Mesenchymal stem cell (in vitro differentiated cells and primary cell): Measurements from ENCODE around the gene SLN.

ENCODE experiments used
- DNase-seq: peaks from one replicate; pipeline ENCODE4 v3.0.0-alpha.2; 2013
- H2AFZ ChIP-seq: one replicate; pipeline ENCODE4 v1.6.1; 2013; ENCODE audit warnings: low read depth, mild to moderate bottlenecking, control low read depth, inconsistent platforms, low read length, moderate library complexity
- H2AK5ac ChIP-seq: 2 replicates; pipeline ENCODE4 v1.6.1; 2013; ENCODE audit warnings: low read length, moderate library complexity, mild to moderate bottlenecking, inconsistent platforms; ENCODE audit not compliant: severe bottlenecking
- H2BK120ac ChIP-seq: one replicate; pipeline ENCODE4 v1.6.1; 2013; ENCODE audit warnings: low read depth, mild to moderate bottlenecking, inconsistent platforms, low read length, moderate library complexity
- H2BK12ac ChIP-seq, 2 experiments: one replicate each; pipeline ENCODE4 v1.6.1; 2013; ENCODE audit warnings: inconsistent platforms in 2 of 2, low read length in 2 of 2, mild to moderate bottlenecking in 2 of 2, moderate library complexity in 2 of 2, control low read depth in 1 of 2
- H2BK15ac ChIP-seq: one replicate; pipeline ENCODE4 v1.6.1; 2013; ENCODE audit warnings: mild to moderate bottlenecking, low read depth, inconsistent platforms; ENCODE audit not compliant: poor library complexity, severe bottlenecking
- H2BK5ac ChIP-seq: 2 replicates; pipeline ENCODE4 v1.6.1; 2013; ENCODE audit warnings: low read depth, mild to moderate bottlenecking, low read length, control low read depth, inconsistent platforms; ENCODE audit not compliant: poor library complexity, severe bottlenecking
- H3K14ac ChIP-seq, 2 experiments: one replicate each; pipeline ENCODE4 v1.6.1; 2013; ENCODE audit warnings: inconsistent platforms in 2 of 2, low read length in 2 of 2, control low read depth in 1 of 2, mild to moderate bottlenecking in 1 of 2, moderate library complexity in 1 of 2
- H3K18ac ChIP-seq, 2 experiments: one replicate each; pipeline ENCODE4 v1.6.1; 2013; ENCODE audit warnings: inconsistent platforms in 2 of 2, low read length in 2 of 2, control low read depth in 1 of 2, low read depth in 1 of 2, mild to moderate bottlenecking in 1 of 2
- H3K23ac ChIP-seq, 2 experiments: one replicate each; pipeline ENCODE4 v1.6.1; 2013; ENCODE audit warnings: inconsistent platforms in 2 of 2, low read length in 2 of 2, mild to moderate bottlenecking in 2 of 2, moderate library complexity in 2 of 2, control low read depth in 1 of 2
- H3K27ac ChIP-seq: 2 replicates; pipeline ENCODE4 v1.5.1; 2013; ENCODE audit warnings: mild to moderate bottlenecking, moderate library complexity, low read length, control low read depth, inconsistent platforms; ENCODE audit not compliant: poor library complexity, severe bottlenecking
- H3K27me3 ChIP-seq, 2 experiments: 2 replicates each; pipeline versions ENCODE4 v1.6.1 to v1.7.0; 2013; ENCODE audit warnings: low read length in 2 of 2, mild to moderate bottlenecking in 2 of 2, moderate library complexity in 2 of 2, control low read depth in 1 of 2, inconsistent platforms in 1 of 2; ENCODE audit not compliant: control insufficient read depth in 1 of 2, insufficient read depth in 1 of 2
- H3K36me3 ChIP-seq, 2 experiments: 2 replicates each; pipeline versions ENCODE4 v1.6.1 to v1.7.0; 2013; ENCODE audit warnings: low read length in 2 of 2, control low read depth in 1 of 2, inconsistent platforms in 1 of 2, low read depth in 1 of 2, mild to moderate bottlenecking in 1 of 2; ENCODE audit not compliant: insufficient read depth in 2 of 2, control insufficient read depth in 1 of 2
- H3K4ac ChIP-seq, 2 experiments: one replicate each; pipeline ENCODE4 v1.6.1; 2013; ENCODE audit warnings: inconsistent platforms in 2 of 2, low read length in 2 of 2, mild to moderate bottlenecking in 2 of 2, moderate library complexity in 2 of 2, control low read depth in 1 of 2, low read depth in 1 of 2
- H3K4me1 ChIP-seq: 2 replicates; pipeline ENCODE4 v1.6.1; 2013; ENCODE audit warnings: low read depth, low read length, control low read depth; ENCODE audit not compliant: control insufficient read depth, insufficient read depth
- H3K4me2 ChIP-seq: 2 replicates; pipeline ENCODE4 v1.6.1; 2013; ENCODE audit warnings: low read length, mild to moderate bottlenecking, inconsistent platforms; ENCODE audit not compliant: poor library complexity, severe bottlenecking
- H3K4me3 ChIP-seq, 2 experiments: 2 replicates each; pipeline versions ENCODE4 v1.5.1 to v1.7.0; 2013; ENCODE audit warnings: low read length in 2 of 2, mild to moderate bottlenecking in 2 of 2, control low read depth in 1 of 2, low read depth in 1 of 2; ENCODE audit not compliant: insufficient read depth in 1 of 2
- H3K79me1 ChIP-seq: replicated peaks from 2 replicates; pipeline ENCODE4 v1.6.1; 2013; ENCODE audit warnings: mild to moderate bottlenecking, control low read depth, low read length, inconsistent platforms; ENCODE audit not compliant: poor library complexity, severe bottlenecking
- H3K9ac ChIP-seq: 2 replicates; pipeline ENCODE4 v1.7.0; 2013; ENCODE audit warnings: mild to moderate bottlenecking, low read length, moderate library complexity
- H3K9me3 ChIP-seq: 2 replicates; pipeline ENCODE4 v1.7.0; 2013; ENCODE audit warnings: mild to moderate bottlenecking, low read length; ENCODE audit not compliant: control insufficient read depth
- H4K8ac ChIP-seq: one replicate; pipeline ENCODE4 v1.6.1; 2013; ENCODE audit warnings: inconsistent platforms, mild to moderate bottlenecking, low read length, moderate library complexity
- H4K91ac ChIP-seq: one replicate; pipeline ENCODE4 v1.6.1; 2013; ENCODE audit warnings: mild to moderate bottlenecking, low read length, inconsistent platforms
- WGBS: methylation state at CpG from one replicate; pipeline ENCODE4 v1.1.7; 2013; ENCODE audit warnings: mixed read lengths; 5-methylcytosine and 5-hydroxymethylcytosine counted together

The SLN gene

DNA sequence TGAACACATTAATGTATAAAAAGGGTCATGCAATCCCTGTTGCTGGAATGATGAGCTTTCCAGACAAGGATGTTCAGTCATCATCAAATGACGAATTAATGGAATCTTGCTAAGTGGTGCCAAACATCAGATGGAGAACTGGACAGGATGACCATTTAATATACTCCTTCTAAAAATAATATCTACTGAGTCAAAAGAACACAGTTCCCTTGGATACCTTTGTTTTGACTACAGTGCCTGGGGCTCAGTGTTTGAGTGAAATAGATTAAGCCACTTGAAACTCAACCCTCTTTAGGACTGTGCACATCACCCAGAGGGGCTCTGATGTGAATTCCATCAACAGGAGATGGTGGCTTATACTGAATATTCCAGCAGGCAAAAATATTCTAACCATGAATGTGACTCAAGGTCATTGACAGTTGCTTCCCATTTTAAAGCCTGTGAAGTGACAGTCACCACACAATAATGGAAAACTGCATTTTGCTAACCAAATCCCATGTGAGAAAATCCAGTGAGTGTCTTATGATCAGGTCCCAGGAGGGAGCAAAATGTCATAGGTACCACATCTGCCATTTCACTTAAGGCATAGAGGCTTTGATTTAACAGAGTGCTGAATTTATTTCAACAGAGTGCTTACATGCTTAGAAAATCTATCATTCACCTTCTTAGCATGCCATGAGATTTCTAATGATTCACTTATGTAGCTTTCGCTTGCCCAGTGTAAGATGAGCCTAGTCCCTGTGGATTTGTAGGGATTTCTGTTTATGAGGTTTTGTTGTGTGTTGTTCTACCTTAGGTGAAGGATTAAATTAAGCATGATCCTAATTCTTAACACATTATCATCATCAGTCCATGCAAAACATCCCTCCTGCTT lies 41.3 kb upstream of the SLN start:
- Histone ChIP-seq H4K91ac (no peak overlapping the region), H3K36me3 (no peaks in the 10 kb centered on the region), H3K4me1 (no peaks in the 10 kb centered on the region), H4K8ac (no peak overlapping the region), H3K4me2 (no peak overlapping the region), H3K14ac (no peak overlapping the region), H3K23ac (no peak overlapping the region), H3K27me3 (peaks cover 0 to 15% of the 10 kb centered on the region in 2 experiments), H2BK5ac (no peak overlapping the region), H3K4me3 (no peak overlapping the region), H2BK12ac (no peak overlapping the region), H3K4ac (no peak overlapping the region), H3K27ac (no peak overlapping the region), H2BK120ac (no peak overlapping the region), H2BK15ac (no peak overlapping the region), H2AFZ (no peak overlapping the region), H2AK5ac (no peak overlapping the region), H3K9ac (peak overlapping the region; percentile 10), H3K9me3 (no peaks in the 10 kb centered on the region), H3K79me1 (no peaks in the 10 kb centered on the region), H3K18ac (no peak overlapping the region)
- WGBS = no CpG with 5 or more reads among the region's 2 CpGs
- DNase-seq = peak; percentile 10

DNA sequence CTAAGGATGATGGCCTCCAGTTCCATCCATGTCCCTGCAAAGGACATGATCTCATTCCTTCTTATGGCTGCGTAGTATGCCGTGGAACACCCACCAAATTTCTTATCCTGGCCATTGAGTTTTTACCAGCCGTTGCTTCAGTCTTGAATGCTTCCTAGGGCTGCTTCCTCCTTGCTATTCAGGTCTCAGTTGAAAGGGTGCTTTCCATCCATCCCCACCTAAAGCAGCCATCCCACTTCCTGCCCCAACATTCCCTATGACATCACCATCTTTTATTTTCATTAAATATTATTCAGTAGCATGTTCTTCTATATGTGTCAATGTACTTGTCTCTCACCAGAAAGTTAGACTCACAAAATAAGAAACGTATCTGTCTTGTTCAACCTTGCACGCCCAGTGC lies 40.7 kb upstream of the SLN start:
- no peak overlapping the region for H2AFZ ChIP-seq
- H3K36me3 ChIP-seq = no peaks in the 10 kb centered on the region
- no peak overlapping the region for H2BK15ac ChIP-seq
- H3K4me3 ChIP-seq = no peak overlapping the region
- no peak overlapping the region for H2BK5ac ChIP-seq
- no peak for DNase-seq
- H3K23ac ChIP-seq = no peak overlapping the region
- H4K8ac ChIP-seq = no peak overlapping the region
- H2BK120ac ChIP-seq = no peak overlapping the region
- peaks cover 0 to 15% of the 10 kb centered on the region in 2 experiments for H3K27me3 ChIP-seq
- no peaks in the 10 kb centered on the region for H3K9me3 ChIP-seq
- H3K4me1 ChIP-seq = no peaks in the 10 kb centered on the region
- no peak overlapping the region for H3K18ac ChIP-seq
- H3K27ac ChIP-seq = no peak overlapping the region
- 74% methylated on average over 5 of the region's 5 CpGs for WGBS
- H3K9ac ChIP-seq = no peak overlapping the region
- no peak overlapping the region for H4K91ac ChIP-seq
- no peaks in the 10 kb centered on the region for H3K79me1 ChIP-seq
- no peak overlapping the region for H3K4me2 ChIP-seq
- H2BK12ac ChIP-seq = no peak overlapping the region
- H2AK5ac ChIP-seq = no peak overlapping the region
- no peak overlapping the region for H3K4ac ChIP-seq
- H3K14ac ChIP-seq = no peak overlapping the region

DNA sequence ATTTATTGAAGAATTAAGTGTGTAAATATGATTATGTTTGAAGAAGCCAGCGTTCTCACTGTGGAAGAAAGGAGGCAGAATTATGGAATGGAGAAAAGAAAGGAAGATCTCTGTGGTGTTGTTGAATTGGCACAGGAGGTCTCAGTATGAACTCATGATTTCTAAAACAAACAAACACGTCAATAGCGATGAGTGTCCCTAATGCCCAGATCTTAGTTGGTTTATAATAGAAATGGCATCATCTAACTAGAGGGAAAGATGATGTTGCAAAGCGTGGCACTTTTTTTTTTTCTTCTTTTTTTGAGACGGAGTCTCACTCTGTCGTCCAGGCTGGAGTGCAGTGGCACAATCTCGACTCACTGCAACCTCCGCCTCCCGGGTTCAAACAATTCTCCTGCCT lies 39.2 kb upstream of the SLN start:
- Histone ChIP-seq H2AFZ (no peak overlapping the region), H3K4ac (no peak overlapping the region), H3K9me3 (no peaks in the 10 kb centered on the region), H3K23ac (no peak overlapping the region), H3K18ac (no peak overlapping the region), H3K36me3 (no peaks in the 10 kb centered on the region), H4K8ac (no peak overlapping the region), H3K4me3 (no peak overlapping the region), H3K27me3 (peaks cover 0 to 6% of the 10 kb centered on the region in 2 experiments), H2AK5ac (no peak overlapping the region), H2BK5ac (no peak overlapping the region), H3K4me2 (no peak overlapping the region), H4K91ac (no peak overlapping the region), H3K9ac (no peak overlapping the region), H3K79me1 (no peaks in the 10 kb centered on the region), H3K4me1 (no peaks in the 10 kb centered on the region), H2BK15ac (no peak overlapping the region), H2BK120ac (no peak overlapping the region), H3K27ac (no peak overlapping the region), H2BK12ac (no peak overlapping the region), H3K14ac (no peak overlapping the region)
- 90% methylated on average over 6 of the region's 9 CpGs for WGBS
- no peak for DNase-seq

DNA sequence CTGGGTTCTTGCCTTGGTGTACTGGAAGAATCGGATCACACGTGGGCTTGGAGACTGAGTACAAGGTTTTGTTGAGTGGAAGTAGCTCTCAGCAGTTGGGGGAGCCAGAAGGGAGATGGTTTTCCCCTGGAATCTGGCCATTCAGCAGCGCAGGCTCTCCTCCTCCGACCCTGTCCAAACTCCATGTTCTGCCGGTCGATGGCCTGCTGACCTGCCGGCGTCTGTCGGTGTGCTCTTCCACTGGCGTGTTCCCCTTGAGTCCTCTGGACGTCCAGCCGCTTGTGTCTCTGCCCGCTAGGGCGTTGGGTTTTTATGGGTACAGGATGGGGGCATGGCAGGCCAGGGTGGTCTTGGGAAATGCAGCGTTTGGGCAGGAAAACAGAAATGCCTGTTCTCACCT lies 38.5 kb upstream of the SLN start:
- H3K27ac ChIP-seq = no peak overlapping the region
- H3K18ac ChIP-seq = no peak overlapping the region
- H2BK120ac ChIP-seq = no peak overlapping the region
- H2BK15ac ChIP-seq = no peak overlapping the region
- no peaks in the 10 kb centered on the region for H3K36me3 ChIP-seq
- H3K9me3 ChIP-seq = no peaks in the 10 kb centered on the region
- H2AFZ ChIP-seq = no peak overlapping the region
- H2AK5ac ChIP-seq = no peak overlapping the region
- no peak overlapping the region for H3K23ac ChIP-seq
- no peak overlapping the region for H3K14ac ChIP-seq
- H4K8ac ChIP-seq = no peak overlapping the region
- no peak overlapping the region for H2BK12ac ChIP-seq
- H3K4me2 ChIP-seq = no peak overlapping the region
- H3K4me3 ChIP-seq = no peak overlapping the region
- peaks cover 0 to 6% of the 10 kb centered on the region in 2 experiments for H3K27me3 ChIP-seq
- no peak overlapping the region for H4K91ac ChIP-seq
- H3K79me1 ChIP-seq = no peaks in the 10 kb centered on the region
- H3K4me1 ChIP-seq = no peaks in the 10 kb centered on the region
- no peak for DNase-seq
- WGBS = 91% methylated on average over 15 of the region's 15 CpGs
- no peak overlapping the region for H2BK5ac ChIP-seq
- H3K9ac ChIP-seq = no peak overlapping the region
- no peak overlapping the region for H3K4ac ChIP-seq
